Measurements from ENCODE around the gene ANKRD55. TPM values are rescaled to one million over a fixed set of nuclear protein-coding genes. Genes with fewer than 3 reads are reported as not detected.

Gene ANKRD55
- total RNA-seq, 4 donors from 2014 or later, result not detected

DNA sequence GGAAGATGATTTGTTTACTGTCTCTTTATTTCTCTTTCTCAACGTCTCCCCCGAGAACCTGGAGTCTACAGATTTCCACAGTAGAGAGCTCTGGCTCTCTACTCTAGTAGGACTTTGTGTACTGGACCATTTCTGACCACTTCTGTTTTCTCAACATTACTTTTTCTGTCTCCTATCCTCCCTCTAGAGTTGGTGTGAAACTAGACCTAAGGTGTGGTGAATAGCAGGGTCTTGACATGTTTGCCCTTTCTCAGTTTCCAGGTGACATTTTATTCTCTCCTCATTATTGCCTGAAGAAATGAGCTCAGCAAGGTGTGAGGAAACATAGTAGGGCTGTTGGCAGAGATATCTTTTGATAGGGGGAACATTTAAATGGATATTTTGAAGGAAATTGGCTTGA is 176.3 kb downstream of the ANKRD55 start:
- Histone ChIP-seq H3K27me3 (no peaks in the 10 kb centered on the region), H3K4me1 (peaks cover 0 to 21% (median 9%) of the 10 kb centered on the region in 4 donors), H3K36me3 (no peaks in the 10 kb centered on the region), H3K9me3 (peaks cover 0 to 10% (median 0%) of the 10 kb centered on the region in 4 donors), H3K27ac (peak overlapping the region in 1 of 4 donors; percentile 10), H3K4me3 (no peak overlapping the region)
- TF ChIP-seq EP300 (IDR thresholded peaks at IDR 0.05), result no peak
- TF ChIP-seq, protein P1, sequence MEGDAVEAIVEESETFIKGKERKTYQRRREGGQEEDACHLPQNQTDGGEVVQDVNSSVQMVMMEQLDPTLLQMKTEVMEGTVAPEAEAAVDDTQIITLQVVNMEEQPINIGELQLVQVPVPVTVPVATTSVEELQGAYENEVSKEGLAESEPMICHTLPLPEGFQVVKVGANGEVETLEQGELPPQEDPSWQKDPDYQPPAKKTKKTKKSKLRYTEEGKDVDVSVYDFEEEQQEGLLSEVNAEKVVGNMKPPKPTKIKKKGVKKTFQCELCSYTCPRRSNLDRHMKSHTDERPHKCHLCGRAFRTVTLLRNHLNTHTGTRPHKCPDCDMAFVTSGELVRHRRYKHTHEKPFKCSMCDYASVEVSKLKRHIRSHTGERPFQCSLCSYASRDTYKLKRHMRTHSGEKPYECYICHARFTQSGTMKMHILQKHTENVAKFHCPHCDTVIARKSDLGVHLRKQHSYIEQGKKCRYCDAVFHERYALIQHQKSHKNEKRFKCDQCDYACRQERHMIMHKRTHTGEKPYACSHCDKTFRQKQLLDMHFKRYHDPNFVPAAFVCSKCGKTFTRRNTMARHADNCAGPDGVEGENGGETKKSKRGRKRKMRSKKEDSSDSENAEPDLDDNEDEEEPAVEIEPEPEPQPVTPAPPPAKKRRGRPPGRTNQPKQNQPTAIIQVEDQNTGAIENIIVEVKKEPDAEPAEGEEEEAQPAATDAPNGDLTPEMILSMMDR (IDR thresholded peaks at IDR 0.05), result no peak
- TF ChIP-seq POLR2A (IDR thresholded peaks at IDR 0.05), result no peak
- DNase-seq (ENCODE audit: low spot score in 2 of 2), result no peak
- WGBS, 2 donors, result 85 to 89% methylated on average over 2 of the region's 2 CpGs

DNA sequence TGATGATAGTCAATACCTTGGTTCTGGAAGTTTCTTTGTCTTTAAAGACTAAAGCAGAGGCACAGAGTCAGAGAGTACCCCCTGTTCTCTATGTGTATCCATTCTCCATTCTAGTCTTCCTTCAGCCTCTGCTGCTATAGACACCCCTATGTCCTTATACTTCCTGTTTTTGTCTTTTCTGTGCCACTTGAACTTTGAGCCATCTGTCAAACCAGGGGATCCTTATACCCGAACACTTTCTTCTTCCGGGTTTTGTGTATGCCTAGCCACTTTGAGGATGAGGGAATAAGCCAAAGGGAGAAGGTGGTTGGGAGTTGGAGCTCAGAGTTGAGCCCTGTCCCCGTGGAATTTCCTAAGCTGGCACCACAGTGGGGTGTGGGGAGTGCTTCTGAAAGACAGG is 177.3 kb downstream of the ANKRD55 start:
- H3K36me3 ChIP-seq, result no peaks in the 10 kb centered on the region
- no peaks in the 10 kb centered on the region for H3K27me3 ChIP-seq
- TF ChIP-seq EP300 (IDR thresholded peaks at IDR 0.05), result no peak
- TF ChIP-seq, protein P1 (IDR thresholded peaks at IDR 0.05), result no peak
- TF ChIP-seq POLR2A (IDR thresholded peaks at IDR 0.05), result no peak
- 77 to 86% methylated on average over 3 of the region's 3 CpGs for WGBS, 2 donors
- H3K27ac ChIP-seq, result no peak overlapping the region
- H3K4me1 ChIP-seq, result peaks cover 0 to 24% (median 9%) of the 10 kb centered on the region in 4 donors
- peaks cover 0 to 10% (median 0%) of the 10 kb centered on the region in 4 donors for H3K9me3 ChIP-seq
- H3K4me3 ChIP-seq, result no peak overlapping the region
- no peak for DNase-seq (ENCODE audit: low spot score in 2 of 2)

DNA sequence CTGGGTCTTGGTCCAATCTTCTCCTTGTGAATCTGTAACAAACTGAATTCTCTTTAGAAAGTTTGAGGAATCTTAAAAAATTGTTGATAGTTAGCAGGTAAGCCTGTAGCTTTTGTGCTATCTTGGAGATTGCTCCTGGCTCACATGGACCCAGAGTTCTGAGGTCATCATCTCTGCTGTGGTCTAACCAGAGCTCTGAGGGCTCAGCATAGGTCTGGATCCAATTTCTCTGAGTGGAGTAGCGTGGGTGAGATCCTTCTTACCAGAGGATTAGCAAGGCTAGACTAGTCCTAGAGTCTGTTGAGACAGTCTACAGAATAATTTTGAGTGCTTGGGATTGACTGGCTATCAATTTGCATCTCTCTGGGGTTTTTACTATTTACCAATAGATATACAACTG is 177.8 kb downstream of the ANKRD55 start:
- H3K36me3 ChIP-seq, result no peaks in the 10 kb centered on the region
- H3K4me3 ChIP-seq, result no peak overlapping the region
- peaks cover 0 to 10% (median 0%) of the 10 kb centered on the region in 4 donors for H3K9me3 ChIP-seq
- TF ChIP-seq EP300 (IDR thresholded peaks at IDR 0.05) (no peak), POLR2A (IDR thresholded peaks at IDR 0.05) (no peak)
- TF ChIP-seq, protein P1 (IDR thresholded peaks at IDR 0.05), result no peak
- 87 to 92% methylated on average over 1 of the region's 1 CpG for WGBS, 2 donors
- H3K27ac ChIP-seq, result no peak overlapping the region
- H3K27me3 ChIP-seq, result no peaks in the 10 kb centered on the region
- H3K4me1 ChIP-seq, result peaks cover 0 to 30% (median 10%) of the 10 kb centered on the region in 4 donors
- DNase-seq (ENCODE audit: low spot score in 2 of 2), result no peak

DNA sequence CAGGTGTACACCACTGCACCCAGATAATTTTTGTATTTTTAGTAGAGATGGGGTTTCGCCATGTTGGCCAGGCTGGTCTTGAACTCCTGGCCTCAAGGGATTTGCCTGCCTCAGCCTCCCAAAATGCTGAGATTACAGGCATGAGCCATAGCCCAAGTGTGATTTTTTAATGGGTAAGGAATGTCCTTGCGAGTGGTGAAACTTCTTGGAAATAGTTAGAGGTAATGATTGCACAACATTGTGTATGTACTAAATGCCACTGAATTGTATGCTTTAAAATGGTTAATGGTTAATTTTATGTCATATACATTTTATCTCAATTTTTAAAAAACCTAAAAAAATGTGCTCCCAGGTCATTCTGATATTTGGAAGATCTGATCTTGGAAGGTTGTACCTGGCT is 178.5 kb downstream of the ANKRD55 start:
- H3K36me3 ChIP-seq, result no peaks in the 10 kb centered on the region
- WGBS, 2 donors, result 92 to 100% methylated on average over 2 of the region's 2 CpGs
- H3K27ac ChIP-seq, result no peak overlapping the region
- H3K27me3 ChIP-seq, result no peaks in the 10 kb centered on the region
- no peak overlapping the region for H3K4me3 ChIP-seq
- H3K4me1 ChIP-seq, result peaks cover 0 to 36% (median 11%) of the 10 kb centered on the region in 4 donors
- no peak for DNase-seq (ENCODE audit: low spot score in 2 of 2)
- peaks cover 0 to 10% (median 0%) of the 10 kb centered on the region in 4 donors for H3K9me3 ChIP-seq
- TF ChIP-seq, protein P1 (IDR thresholded peaks at IDR 0.05), result no peak
- no peak for TF ChIP-seq EP300 (IDR thresholded peaks at IDR 0.05)
- TF ChIP-seq POLR2A (IDR thresholded peaks at IDR 0.05), result no peak

DNA sequence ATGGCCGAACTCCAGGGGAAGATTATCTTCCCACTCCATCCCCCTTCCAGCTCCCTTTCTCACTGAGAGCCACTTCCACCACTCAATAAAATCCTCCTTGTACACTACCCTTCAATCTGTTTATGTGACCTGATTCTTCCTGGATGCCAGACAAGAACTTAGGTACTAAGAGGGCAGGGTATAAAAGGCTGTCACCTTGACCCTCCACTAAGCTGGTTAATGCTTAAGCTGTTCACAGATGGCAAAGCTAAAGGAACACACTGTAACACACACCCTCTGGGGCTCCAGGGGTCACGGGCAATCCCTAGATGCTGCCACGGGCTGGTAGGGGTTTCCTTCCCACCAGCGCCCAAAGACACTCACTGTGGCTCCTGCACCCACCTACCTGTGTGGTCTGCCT is 179.8 kb downstream of the ANKRD55 start:
- no peak overlapping the region for H3K27ac ChIP-seq
- DNase-seq (ENCODE audit: low spot score in 2 of 2), result no peak
- no peaks in the 10 kb centered on the region for H3K36me3 ChIP-seq
- WGBS, 2 donors, result 95 to 98% methylated on average over 4 of the region's 4 CpGs
- no peak overlapping the region for H3K4me3 ChIP-seq
- no peak for TF ChIP-seq EP300 (IDR thresholded peaks at IDR 0.05)
- TF ChIP-seq, protein P1 (IDR thresholded peaks at IDR 0.05), result no peak
- no peaks in the 10 kb centered on the region for H3K27me3 ChIP-seq
- H3K9me3 ChIP-seq, result peaks cover 0 to 10% (median 0%) of the 10 kb centered on the region in 4 donors
- H3K4me1 ChIP-seq, result peaks cover 0 to 26% (median 8%) of the 10 kb centered on the region in 4 donors

Data from tibial nerve (tissue), 4 donors.